NCI-H2081 treated with DMSO at 0.1 percent for 48 hours (cell line): ENCODE data around the gene PLOD1.
A peak's percentile ranks its signal among the peaks of the same experiment; 100 is the strongest.
"Not testable (repeated sequence)": the region's sequence is repeated elsewhere in the genome, so short reads cannot be mapped to it uniquely, and the experiment has no call there.

ENCODE experiments used
- DNase-seq: peaks from one replicate; lab custom pipeline; 2025; lab: John Stamatoyannopoulos, UW

Gene PLOD1

DNA sequence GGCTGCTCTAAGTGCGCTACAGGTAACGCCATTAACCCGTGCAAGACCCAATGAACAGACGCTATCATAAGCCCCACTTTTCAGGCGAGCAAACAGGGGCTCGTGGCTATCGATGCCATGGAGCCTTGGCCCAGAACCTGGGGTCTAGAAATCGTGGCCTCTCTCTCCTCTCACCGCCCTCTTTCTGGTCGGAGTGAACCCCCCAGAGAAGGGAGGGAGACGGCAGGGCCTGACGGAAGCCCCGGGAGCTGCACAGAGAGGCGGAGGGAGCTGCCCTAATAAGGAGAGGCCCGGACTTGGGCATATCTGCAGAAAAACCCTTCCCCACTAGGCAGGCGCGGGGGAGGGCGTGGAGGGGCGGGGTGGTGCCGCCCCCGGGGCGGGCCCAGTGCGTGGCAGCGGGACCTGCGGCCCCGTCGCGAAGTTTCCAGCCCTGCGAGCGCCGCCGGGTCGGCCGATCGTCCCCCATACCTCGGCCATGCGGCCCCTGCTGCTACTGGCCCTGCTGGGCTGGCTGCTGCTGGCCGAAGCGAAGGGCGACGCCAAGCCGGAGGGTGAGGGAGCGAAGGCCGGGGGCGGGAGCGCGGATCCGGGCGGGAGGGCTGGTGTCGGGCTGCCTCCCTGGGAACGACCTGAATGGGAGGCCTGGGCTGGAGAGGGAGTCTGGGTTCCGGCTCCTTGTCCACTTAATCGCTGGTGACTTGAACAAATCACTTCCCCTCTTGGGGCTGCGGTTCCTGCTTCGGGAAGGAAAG, at the start of gene PLOD1:
PLOD1 (plus strand) TSS at position 416 of the 755 bp plus-strand sequence; CDS start at position 479, 63 bp downstream.
- no peak for DNase-seq

DNA sequence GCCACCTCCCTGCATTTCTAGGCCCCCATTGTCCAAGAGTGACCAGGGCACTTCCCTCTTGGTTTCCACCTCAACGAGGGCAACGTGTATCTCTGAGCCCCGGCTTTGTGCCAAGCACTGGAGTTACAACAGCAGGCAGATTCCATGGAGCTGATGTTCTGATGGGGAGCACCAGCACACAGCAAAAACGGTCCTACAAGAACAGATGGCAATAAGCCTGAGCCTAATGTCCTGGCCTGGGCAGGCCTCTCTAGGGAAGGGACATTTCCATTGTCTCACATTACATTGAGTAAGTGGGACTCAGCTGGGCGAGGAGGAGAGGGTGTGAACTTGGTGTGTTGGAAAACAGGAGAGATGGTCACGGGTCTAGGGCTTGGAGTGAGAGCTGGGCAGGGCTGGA, 48.6 kb upstream of the PLOD1 start:
- DNase-seq, result no peak

DNA sequence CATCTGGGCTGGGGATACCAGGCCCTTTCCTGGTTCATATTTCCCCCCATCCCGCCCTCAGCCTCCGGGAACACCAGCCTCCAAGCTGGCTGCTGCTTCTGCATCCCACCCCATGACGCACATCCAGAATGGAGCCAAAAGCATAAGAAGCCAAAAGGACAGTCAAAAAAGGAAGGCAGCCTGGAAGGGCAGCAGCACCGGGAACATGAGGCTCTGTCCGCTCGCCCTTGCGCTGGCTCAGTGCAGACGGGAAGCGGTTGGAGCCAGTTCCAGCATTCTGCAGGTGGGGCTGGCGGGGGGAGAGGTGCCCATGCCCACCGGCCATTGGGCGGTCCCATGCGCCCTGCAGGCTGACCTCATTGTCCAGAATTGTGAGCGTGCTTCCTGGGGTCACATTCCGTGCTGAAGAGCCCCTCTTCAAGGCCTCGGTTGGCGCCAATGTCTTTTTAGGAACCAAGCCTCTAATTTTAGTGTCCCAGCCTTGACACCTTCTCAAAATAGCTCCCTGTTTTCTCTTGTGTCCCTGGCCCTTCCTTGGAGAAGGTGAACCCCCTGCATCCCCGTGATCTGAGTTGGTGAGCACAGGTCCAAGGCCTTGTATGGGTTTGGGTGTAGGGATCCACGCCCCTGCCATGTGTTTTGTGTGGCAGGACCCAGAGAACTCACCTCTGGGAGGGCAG, 47.4 kb upstream of the PLOD1 start:
- DNase-seq, result no peak

DNA sequence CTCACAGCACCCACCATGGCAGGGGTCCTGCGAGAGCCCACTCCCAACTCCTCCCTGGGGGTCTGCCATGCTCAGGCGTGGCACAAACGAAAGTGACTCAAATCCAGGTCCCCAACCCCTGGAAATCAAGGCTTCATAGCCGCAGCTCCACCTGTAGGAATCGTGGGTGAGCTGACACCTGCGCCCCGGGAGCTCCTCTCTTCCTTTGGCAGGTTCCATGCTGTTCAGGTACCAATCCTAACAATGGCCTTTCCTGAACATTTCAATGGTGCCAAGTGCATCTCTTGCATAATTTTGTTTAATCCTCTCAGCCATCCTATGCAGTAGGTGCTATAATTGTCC, 46.9 kb upstream of the PLOD1 start:
- DNase-seq, result no peak

GRCh38 chr1:11888206-11888876, 46.2 kb upstream of the PLOD1 start:
- no peak for DNase-seq

- DNase-seq, result no peak
Observed at GRCh38 chr1:11888877-11889208, 45.7 kb upstream of the PLOD1 start.

DNA sequence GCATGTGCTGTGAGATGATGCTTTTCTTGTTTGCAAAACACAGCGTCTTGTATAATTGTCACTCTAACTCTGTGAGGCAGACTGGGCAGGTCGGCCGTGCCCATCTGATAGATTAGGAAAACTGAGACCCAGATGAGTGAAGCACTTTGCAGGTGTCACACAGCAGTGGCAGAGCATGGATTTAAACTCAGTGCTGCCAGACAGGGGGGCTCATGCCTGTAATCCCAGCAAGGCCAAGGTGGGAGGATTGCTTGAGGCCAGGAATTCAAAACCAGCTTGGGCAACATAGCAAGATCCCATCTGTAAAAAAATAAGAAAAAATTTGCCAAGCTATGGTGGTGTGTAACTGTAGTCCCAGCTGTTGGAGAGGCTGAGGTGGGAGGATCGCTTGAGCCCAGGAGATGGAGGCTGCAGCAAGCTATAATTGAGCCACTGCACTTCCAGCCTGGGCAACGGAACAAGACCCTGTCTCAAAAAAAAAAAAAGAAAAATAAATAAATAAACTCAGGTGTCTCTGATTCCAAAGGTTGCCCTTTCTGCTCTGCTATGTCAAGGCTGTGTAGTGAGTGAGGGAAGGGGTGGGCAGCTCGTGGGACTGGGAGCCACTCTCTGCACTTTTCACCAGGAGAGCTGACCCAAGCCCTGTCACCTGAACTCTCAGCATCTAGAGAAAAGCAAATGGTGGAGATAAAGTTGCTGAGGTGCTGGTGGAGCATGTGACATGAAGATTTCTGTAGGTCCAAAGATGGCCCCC, 42.9 kb upstream of the PLOD1 start:
- DNase-seq, result no peak

GRCh38 chr1:11893907-11894251, 40.6 kb upstream of the PLOD1 start:
- peak; percentile 22 for DNase-seq

DNA sequence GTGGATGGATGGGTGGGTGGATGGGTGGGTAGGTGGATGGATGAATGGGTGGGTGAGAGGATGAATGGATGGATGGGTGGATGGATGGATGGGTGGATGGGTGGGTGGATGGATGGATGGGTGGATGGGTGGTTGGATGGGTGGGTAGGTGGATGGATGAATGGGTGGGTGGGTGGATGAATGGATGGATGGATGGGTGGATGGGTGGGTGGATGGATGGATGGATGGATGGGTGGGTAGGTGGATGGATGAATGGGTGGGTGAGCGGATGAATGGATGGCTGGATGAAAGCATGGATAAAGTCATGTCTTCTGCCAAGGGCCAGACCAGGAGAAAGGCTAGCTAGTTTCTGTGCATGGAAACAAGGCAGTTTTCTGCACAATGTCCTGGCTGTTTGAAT, 40.0 kb upstream of the PLOD1 start:
- DNase-seq, result not testable (repeated sequence)

DNA sequence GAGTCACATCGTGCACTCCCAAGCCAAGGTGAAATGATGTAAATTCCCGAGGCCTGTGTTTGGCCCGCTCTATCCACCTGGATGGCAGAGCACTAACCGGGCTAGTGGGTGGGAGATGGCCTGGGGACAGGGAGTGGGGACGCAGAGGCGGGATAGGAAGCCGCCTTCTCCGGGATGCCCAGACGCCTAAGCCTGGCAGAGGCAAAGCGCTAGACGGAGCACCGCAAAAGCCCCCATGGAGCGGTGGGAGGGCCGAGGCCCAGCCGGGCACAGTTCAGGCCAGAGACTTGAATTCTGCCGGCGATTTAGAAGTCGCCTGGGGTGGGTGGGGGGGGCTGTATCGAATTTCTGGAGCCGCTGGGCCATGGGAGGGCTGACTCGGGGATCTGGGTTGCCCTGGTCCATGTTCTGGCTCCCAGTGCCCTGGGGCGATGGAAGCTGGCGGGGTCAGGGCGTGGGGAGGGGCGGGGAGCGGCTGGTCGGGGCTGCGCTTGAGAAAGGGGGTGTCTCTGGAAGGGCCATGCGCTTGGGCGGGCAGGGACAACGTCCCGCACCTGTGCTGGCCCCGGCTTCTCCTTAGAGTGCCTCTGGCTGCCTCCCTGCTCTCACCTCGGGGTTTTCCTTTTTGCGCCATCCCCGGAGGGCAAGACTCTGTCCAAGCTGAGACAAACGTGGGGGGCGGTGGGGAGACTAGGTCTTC, 36.3 kb upstream of the PLOD1 start:
- no peak for DNase-seq

- DNase-seq, result no peak
Observed at GRCh38 chr1:11898831-11899467, 35.6 kb upstream of the PLOD1 start.

DNA sequence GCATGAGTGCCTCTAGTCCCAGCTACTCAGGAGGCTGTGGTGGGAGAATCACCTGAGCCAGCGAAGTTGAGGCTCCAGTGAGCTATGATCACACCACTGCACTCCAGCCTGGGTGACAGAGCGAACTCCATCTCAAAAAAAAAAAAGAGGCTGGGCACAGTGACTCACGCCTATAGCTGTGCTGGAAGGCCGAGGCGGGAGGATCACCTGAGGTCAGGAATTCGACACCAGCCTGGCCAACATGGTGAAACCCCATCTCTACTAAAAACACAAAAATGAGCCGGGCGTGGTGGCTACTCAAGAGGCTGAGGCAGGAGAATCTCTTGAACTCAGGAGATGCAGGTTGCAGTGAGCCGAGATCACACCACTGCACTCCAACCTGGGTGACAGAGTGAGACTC, 33.1 kb upstream of the PLOD1 start:
- not testable (repeated sequence) for DNase-seq

DNA sequence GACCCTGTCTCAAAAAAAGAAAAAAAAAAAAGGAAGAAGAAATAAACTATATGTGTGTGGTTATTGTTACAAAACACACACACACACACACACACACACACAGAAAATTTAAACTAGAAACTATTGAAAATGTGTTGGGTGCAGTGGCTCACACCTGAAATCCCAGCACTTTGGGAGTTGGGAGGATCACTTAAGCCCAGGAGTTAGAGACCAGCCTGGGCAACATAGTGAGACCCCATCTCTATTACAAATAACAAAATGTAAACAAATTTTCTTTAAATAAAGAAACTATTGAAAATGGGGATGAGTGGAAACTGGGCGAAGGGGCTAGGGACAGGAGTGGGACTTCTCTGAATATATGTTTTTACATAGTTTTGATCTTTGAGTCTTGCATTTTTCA, 31.3 kb upstream of the PLOD1 start:
- DNase-seq, result no peak

GRCh38 chr1:11904156-11904555, 30.4 kb upstream of the PLOD1 start:
- DNase-seq, result not testable (repeated sequence)

- no peak for DNase-seq
Observed at GRCh38 chr1:11904978-11905377, 29.5 kb upstream of the PLOD1 start.

- no peak for DNase-seq
Observed at GRCh38 chr1:11906870-11907269, 27.6 kb upstream of the PLOD1 start.

DNA sequence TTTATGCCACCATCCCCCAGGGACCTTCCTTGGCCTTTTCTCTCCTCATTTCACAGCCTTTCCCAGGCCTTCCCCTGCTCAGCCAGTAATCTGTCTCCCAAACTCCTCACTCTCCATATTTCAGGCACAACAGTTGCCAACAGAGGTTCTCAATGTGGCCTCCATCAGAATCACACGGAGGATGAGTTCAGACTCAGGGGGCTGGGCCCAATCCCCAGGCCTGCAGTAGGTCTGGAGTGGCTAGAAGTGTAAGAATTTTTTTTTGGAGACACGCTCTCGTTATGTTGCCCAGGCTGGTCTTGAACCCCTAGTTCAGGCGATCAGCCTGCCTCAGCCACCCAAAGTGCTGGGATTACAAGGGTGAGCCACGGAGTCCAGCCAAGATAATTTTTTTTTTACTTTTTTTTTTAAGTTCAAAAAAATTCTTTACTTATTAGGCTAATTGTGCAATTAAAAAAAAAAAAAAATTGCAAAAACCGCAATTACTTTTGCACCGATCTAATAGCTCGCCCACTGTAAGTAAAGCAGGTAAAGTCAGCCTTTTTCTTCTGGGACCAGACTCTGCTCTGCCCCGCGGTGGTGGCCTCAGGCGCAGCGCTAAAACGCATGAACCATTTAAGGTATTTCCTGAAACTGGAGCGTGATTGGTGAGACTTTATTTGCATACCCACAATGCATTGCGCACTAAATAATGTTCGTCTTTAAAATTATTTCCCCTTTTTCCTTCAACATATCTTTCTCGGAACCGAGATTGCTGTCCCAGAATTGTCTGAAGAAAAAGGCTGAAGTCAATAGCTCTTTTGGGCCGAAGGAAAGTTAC, 27.0 kb upstream of the PLOD1 start:
- peak; percentile 87 for DNase-seq

DNA sequence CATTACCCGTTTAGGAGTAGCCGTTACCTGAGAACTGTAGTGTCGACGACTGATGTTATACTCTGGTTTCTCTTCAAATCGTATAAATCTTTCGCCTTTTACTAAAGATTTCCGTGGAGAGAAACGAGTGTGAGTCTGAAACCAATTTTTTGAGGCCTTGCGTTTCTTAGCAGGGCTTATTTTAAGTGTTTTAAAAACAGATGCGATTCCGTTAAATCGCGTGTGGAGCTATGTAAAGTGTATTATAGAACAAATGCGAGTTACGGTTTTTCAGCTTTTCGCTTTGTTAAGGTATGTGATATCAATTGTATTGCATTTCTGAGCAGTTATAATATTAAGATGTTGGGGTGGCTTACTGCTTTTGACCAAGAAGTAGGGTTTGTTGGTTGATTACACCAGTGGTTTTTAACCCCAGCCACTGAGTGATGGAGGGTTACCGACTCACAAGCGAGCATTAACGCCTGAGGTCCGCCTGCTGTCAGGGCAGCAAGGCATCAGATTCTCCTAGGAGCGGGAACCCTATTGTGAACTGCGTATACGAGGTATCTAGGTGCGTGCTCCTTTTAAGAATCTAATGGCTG, 26.3 kb upstream of the PLOD1 start:
- DNase-seq, result peak; percentile 95

GRCh38 chr1:11910914-11911228, 23.6 kb upstream of the PLOD1 start:
- DNase-seq, result not testable (repeated sequence)

DNA sequence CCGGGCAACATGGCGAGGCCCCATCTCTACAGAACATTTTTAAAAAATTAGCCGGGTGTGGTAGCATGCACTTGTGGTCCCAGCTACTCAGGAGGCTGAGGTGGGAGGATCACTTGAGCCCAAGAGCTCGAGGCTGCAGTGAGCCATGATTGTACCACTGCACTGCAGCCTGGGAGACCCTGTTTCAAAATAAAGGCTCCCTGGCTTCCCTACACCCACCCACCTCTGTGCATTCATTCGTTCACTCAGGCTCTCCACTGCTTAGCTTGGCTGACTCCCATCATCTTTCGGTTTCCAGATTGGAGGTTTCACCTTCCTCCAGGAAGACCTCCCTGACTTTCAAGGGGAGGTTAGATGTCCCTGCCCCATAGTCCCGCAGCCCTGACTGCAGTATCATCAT, 22.5 kb upstream of the PLOD1 start:
- DNase-seq, result no peak
